ENCODE data around the gene TMEM79.

Gene TMEM79

DNA sequence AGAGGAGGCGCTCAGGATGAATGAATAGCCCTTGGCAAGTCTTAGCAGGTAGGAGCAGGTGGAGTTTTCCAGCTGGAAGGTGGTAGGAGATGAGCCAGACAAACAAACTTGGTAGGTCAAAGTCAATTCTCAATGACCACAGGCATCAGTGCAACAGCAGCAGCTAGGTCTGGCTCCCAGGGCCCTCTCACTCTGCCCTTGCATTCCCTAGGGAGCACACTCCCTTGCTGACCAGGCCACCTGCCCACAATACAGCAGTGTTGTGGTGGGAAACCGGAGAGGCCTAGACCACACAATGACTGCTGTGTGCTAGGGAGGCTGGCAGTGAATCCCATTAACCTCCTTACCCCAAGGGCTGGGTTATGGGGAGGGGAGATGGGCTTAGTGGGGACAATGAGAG, 23.2 kb upstream of the TMEM79 start:
- in situ Hi-C loops (cut with HindIII; ENCODE audit: low sequenced_read_pairs) = no loop called here
- TF ChIP-seq, protein P1, sequence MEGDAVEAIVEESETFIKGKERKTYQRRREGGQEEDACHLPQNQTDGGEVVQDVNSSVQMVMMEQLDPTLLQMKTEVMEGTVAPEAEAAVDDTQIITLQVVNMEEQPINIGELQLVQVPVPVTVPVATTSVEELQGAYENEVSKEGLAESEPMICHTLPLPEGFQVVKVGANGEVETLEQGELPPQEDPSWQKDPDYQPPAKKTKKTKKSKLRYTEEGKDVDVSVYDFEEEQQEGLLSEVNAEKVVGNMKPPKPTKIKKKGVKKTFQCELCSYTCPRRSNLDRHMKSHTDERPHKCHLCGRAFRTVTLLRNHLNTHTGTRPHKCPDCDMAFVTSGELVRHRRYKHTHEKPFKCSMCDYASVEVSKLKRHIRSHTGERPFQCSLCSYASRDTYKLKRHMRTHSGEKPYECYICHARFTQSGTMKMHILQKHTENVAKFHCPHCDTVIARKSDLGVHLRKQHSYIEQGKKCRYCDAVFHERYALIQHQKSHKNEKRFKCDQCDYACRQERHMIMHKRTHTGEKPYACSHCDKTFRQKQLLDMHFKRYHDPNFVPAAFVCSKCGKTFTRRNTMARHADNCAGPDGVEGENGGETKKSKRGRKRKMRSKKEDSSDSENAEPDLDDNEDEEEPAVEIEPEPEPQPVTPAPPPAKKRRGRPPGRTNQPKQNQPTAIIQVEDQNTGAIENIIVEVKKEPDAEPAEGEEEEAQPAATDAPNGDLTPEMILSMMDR (IDR thresholded peaks at IDR 0.05; ENCODE audit: low read depth, low read length) = no peak
- no peak overlapping the region for H3K4me3 ChIP-seq (ENCODE audit: low read depth, low read length)
- no peak for DNase-seq (ENCODE audit: low read depth, low spot score)

DNA sequence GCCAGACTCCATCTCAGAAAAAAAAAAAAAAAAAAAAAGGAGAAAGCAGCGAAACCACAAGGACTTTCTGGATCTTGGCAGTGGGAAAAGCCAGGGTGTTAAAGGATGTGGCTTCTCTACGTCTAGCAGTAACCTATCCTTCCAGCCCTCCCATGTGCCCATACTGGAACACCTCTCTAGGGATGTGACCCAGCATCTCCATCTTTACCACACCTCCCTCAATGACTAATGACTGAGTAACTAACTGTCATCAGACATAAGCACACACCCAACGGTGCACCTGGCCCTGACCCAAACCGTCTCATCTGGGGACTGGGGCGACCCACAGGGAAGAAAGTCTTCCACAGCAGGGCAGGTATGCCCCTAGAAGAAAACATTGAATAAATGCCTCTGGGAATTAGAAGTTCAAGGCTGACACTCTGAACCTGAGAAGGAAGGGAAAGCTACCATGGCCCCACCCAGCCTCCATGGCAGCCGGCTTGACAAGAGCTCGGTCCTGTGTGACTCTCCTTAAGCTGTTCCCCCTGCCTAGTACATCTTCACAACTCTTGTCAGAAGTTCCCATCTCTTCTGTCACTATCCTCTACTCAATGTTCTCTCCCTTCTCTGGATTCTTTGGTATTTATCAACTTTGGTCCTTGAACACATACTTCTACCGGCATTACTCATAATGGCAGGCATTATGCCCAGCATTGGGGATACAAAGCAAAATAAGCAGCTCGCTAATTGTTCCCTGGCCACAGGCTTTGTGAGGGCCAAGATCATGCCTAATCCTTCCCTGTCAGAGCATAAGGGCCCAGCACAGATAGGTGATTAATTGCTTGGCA, 21.5 kb upstream of the TMEM79 start:
- TF ChIP-seq, protein P1 (IDR thresholded peaks at IDR 0.05; ENCODE audit: low read depth, low read length) = no peak
- in situ Hi-C loops (cut with HindIII; ENCODE audit: low sequenced_read_pairs) = no loop called here
- peak; percentile 72 for DNase-seq (ENCODE audit: low read depth, low spot score)
- H3K4me3 ChIP-seq (ENCODE audit: low read depth, low read length) = no peak overlapping the region

DNA sequence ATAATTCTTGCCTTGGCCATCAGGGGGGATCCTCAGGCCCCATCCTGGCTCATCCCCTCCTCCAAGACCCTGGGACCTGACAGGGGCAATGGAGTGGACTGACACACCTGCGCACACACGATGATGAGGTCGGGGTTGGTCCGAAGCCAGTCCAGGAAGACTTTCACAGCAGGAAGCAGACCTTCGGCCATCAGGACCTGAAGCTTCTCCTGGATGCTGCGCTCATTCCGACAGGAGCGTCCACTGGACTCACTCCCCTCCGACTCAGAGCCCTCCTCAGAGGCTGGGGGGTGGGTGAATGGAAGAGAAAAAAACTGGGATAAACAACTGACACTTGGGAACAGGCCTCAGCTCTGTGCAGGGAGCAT, 20.9 kb upstream of the TMEM79 start:
- DNase-seq (ENCODE audit: low read depth, low spot score) = no peak
- TF ChIP-seq, protein P1 (IDR thresholded peaks at IDR 0.05; ENCODE audit: low read depth, low read length) = no peak
- in situ Hi-C loops (cut with HindIII; ENCODE audit: low sequenced_read_pairs) = no loop called here
- H3K4me3 ChIP-seq (ENCODE audit: low read depth, low read length) = no peak overlapping the region

DNA sequence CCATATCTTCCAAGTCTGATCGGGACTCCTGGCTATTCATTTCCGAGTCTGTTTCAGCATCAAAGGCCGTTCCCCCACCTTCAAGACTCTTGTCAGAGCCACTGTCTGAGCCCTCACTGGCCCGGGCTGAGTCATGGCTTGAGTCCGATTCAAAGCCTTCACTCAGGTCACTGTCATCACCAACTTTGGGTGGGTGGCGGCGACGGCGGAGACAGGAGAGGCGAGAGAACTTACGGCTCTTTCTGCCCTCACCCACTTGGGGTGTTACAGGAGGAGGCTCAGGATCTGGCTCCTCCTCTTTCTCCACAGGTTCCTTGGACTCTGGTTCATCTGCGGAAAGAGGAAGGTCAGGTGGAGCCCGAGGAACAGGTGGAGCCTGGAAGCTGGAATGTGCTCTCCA, 18.1 kb upstream of the TMEM79 start:
- no peak overlapping the region for H3K4me3 ChIP-seq (ENCODE audit: low read depth, low read length)
- no peak for DNase-seq (ENCODE audit: low read depth, low spot score)
- TF ChIP-seq, protein P1 (IDR thresholded peaks at IDR 0.05; ENCODE audit: low read depth, low read length) = no peak
- in situ Hi-C loops (cut with HindIII; ENCODE audit: low sequenced_read_pairs) = no loop called here

DNA sequence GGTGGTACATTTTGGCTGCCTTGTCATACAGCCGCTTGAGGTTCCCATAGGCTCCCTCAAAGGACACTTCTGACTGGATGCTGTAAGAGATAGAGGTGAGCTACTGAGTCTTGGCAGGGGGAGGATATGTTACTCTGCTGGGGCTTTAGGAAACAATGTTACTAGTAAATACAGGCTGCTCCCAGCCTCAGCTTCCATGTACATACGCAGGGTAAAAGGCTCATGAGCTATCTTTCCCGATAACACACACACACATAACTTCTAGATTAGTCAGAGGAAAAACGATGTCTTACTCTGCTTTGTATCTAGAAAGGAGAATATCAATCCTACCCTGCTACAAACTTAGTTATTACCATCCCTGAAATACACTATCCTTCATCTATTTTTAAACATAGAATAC, 15.8 kb upstream of the TMEM79 start:
- peak; percentile 24 for DNase-seq (ENCODE audit: low read depth, low spot score)
- TF ChIP-seq, protein P1 (IDR thresholded peaks at IDR 0.05; ENCODE audit: low read depth, low read length) = no peak
- in situ Hi-C loops (cut with HindIII; ENCODE audit: low sequenced_read_pairs) = no loop called here
- no peak overlapping the region for H3K4me3 ChIP-seq (ENCODE audit: low read depth, low read length)

DNA sequence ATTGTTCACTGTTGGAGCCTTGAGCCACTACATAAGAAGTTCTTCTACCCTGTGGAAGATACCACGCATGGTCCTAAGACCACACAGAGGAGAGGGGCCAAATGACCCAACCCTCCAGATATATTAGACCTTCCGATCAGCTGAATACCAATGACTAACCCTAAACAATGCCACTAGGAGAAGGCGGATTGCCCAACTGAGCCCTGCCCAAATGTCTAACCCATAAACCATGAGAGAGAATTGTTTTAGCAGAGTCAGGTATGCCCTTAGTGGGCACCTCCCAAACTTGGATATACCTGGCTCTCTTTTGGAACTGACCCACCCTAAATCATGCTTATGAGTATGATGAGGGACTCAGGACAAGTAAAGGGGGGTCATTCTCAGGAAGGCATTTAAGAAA, 13.8 kb upstream of the TMEM79 start:
- no peak overlapping the region for H3K4me3 ChIP-seq (ENCODE audit: low read depth, low read length)
- in situ Hi-C loops (cut with HindIII; ENCODE audit: low sequenced_read_pairs) = no loop called here
- DNase-seq (ENCODE audit: low read depth, low spot score) = no peak
- TF ChIP-seq, protein P1 (IDR thresholded peaks at IDR 0.05; ENCODE audit: low read depth, low read length) = no peak
